Mucosa of descending colon (tissue), 3 donors: Measurements from ENCODE around the gene CYP1A1. TPM values are rescaled to one million over a fixed set of nuclear protein-coding genes. Genes with fewer than 3 reads are reported as not detected.
"Not testable (repeated sequence)": the region's sequence is repeated elsewhere in the genome, so short reads cannot be mapped to it uniquely, and the experiment has no call there.

Experiments used
- ATAC-seq: fragments of 200-7000 bp; cut with Tn5 transposase; one replicate; pipeline ENCODE4 v1.9.1; 2020; ENCODE audit warnings: mild to moderate bottlenecking, moderate library complexity
- DNase-seq, 3 donors: peaks; one replicate each; pipeline ENCODE4 v3.0.0-alpha.2; 2020
- H3K36me3 ChIP-seq: fragments of 200-600 bp; one replicate; pipeline ENCODE4 v1.8.0; 2021; ENCODE audit warnings: low read depth, mild to moderate bottlenecking
- H3K4me1 ChIP-seq: fragments of 200-600 bp; one replicate; pipeline ENCODE4 v1.8.0; 2021; ENCODE audit warnings: low read depth, mild to moderate bottlenecking
- H3K4me3 ChIP-seq: fragments of 200-600 bp; one replicate; pipeline ENCODE4 v1.8.0; 2021; ENCODE audit warnings: mild to moderate bottlenecking
- H3K9me3 ChIP-seq: fragments of 200-600 bp; one replicate; pipeline ENCODE4 v1.8.0; 2021; ENCODE audit warnings: mild to moderate bottlenecking
- intact Hi-C, 2 donors: fragments of 100-400 bp; cut with DNase I in 1 of 2; cut with micrococcal nuclease in 1 of 2; formaldehyde crosslinking; loops; one replicate each; pipeline versions ENCODE4 v1.11.0 to v1.11.1; 2022; cut with DNase I, micrococcal nuclease
- total RNA-seq, 3 donors: library from RNA; stranded (reverse); fragmentation: NEBNext Ultra II Directional in 2 of 3; extraction: Animal tissue kit (Norgen Biotek cat#: 25700) in 2 of 3; gene quantifications; one replicate each; pipeline versions ENCODE4 v1.2.1 to v1.2.4, GENCODE V29; 2021 to 2023
- TF ChIP-seq, protein P1 (sequence below): fragments of 200-600 bp; IDR thresholded peaks from one replicate; pipeline ENCODE4 v1.8.0; 2022; ENCODE audit warnings: antibody characterized with exemption, mild to moderate bottlenecking
- donor health status: DM: no; HTN: no; CAD: no; lungs with moderate emphysema.
- donor health status: DM: no; HTN: no; CAD: no.
- donor health status: DM: no; HTN: yes; CAD: no.

Gene CYP1A1
- total RNA-seq, 3 donors from 2014 or later: 0.13 to 0.27 TPM; not detected in 1

DNA sequence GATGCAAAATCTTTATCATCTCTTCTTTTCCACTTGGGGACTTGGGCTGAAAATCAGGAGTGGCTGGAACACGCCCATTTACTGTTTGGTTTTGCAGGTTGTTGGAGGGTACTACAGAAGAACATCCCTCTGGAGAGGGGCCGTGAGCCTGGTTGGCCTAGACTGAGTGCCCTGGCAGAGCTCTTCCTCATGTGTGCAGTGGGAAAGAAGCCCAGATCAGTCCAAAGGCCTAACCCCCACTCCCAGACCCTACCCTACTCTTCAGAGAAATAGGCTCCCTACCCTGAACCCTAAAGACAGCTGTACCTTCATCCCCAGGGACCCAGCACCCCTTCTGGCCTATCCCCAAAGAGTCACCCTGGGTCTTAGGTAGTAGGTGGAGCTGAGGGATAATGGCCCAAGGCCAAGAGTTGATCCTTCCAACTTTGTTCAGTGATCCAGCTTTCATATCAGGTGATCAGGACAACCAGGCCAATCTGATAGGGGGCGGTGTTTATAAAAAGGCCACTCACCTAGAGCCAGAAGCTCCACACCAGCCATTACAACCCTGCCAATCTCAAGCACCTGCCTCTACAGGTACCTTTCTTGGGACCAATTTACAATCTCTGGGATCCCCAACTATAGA lies 23.1 kb upstream of the CYP1A1 start, which contains the start of gene CYP1A2:
CYP1A2 (plus strand) TSS at position 524 of the 625 bp plus-strand sequence. CDS start 894 bp downstream, outside the sequence.
- Histone ChIP-seq H3K9me3 (no peaks in the 10 kb centered on the region), H3K4me1 (no peaks in the 10 kb centered on the region), H3K4me3 (no peak within 1 kb of the TSS), H3K36me3 (no peaks in the 10 kb centered on the region)
- DNase-seq (no peak), ATAC-seq (no peak)
- intact Hi-C loops: no loop called here
- TF ChIP-seq, protein P1, sequence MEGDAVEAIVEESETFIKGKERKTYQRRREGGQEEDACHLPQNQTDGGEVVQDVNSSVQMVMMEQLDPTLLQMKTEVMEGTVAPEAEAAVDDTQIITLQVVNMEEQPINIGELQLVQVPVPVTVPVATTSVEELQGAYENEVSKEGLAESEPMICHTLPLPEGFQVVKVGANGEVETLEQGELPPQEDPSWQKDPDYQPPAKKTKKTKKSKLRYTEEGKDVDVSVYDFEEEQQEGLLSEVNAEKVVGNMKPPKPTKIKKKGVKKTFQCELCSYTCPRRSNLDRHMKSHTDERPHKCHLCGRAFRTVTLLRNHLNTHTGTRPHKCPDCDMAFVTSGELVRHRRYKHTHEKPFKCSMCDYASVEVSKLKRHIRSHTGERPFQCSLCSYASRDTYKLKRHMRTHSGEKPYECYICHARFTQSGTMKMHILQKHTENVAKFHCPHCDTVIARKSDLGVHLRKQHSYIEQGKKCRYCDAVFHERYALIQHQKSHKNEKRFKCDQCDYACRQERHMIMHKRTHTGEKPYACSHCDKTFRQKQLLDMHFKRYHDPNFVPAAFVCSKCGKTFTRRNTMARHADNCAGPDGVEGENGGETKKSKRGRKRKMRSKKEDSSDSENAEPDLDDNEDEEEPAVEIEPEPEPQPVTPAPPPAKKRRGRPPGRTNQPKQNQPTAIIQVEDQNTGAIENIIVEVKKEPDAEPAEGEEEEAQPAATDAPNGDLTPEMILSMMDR: no peak

DNA sequence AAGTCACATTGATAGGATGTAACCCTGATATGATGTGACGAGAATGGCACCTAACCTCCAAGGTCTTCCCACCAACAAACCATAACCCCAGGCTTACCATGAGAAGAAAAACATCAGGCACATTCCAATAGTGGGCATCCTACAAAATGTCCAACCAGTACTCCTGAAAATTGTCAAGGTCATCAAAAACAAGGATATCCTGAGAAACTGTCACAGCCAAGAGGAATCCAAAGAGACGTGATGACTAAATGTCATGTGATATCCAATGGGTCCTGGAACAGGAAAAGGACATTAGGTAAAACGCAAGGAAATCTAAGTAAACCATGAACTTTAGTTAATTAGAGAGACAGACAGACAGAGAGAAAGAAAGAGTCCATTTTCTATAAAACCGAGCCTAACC lies 21.1 kb upstream of the CYP1A1 start:
- intact Hi-C loops: no loop called here

DNA sequence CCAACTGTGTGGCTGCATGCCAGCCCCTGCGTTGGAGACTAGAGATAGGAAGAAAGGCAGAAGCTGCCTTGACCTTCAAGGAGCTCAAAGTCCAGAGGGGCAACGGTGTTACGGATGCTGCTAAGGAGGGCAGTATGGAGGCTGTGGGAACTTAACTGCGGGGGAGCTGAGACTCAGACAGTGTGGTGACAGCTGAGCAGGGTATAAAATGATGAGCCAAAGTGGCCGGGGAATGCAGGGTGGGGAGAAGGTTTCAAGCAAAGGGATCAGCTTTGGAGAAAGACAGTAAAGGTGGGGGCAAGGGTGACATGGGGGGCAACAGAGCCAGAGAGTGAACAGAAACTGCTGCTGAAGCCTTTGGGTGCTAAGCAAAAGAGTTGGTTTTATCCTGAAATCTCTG lies 17.1 kb upstream of the CYP1A1 start:
- H3K36me3 ChIP-seq: no peaks in the 10 kb centered on the region
- H3K9me3 ChIP-seq: no peaks in the 10 kb centered on the region
- ATAC-seq: no peak
- H3K4me1 ChIP-seq: no peaks in the 10 kb centered on the region
- no peak for DNase-seq
- intact Hi-C loops: no loop called here
- TF ChIP-seq, protein P1: no peak
- no peak overlapping the region for H3K4me3 ChIP-seq

More for the DNA sequence above, 21.1 kb upstream of the CYP1A1 start:
- ATAC-seq (no peak), DNase-seq (no peak)
- TF ChIP-seq, protein P1: no peak
- Histone ChIP-seq H3K36me3 (no peaks in the 10 kb centered on the region), H3K9me3 (no peaks in the 10 kb centered on the region), H3K4me3 (no peak overlapping the region), H3K4me1 (no peaks in the 10 kb centered on the region)

DNA sequence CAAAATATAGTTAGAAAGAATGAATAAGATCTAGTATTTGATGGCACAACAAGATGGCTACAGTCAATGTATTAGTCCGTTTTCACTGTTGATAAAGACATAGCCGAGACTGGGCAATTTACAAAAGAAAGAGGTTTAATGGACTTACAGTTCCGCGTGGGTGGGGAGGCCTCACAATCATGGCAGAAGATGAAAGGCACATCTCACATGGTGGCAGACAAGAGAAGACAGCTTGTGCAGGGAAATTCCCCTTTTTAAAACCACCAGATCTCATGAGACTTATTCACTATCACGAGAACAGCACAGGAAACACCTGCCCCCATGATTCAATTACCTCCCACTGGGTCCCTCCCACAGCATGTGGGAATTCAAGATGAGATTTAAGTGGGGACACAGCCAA lies 12.9 kb upstream of the CYP1A1 start:
- H3K9me3 ChIP-seq, intact Hi-C loops, H3K4me1 ChIP-seq, ATAC-seq, H3K4me3 ChIP-seq, DNase-seq, H3K36me3 ChIP-seq: not testable (repeated sequence)

DNA sequence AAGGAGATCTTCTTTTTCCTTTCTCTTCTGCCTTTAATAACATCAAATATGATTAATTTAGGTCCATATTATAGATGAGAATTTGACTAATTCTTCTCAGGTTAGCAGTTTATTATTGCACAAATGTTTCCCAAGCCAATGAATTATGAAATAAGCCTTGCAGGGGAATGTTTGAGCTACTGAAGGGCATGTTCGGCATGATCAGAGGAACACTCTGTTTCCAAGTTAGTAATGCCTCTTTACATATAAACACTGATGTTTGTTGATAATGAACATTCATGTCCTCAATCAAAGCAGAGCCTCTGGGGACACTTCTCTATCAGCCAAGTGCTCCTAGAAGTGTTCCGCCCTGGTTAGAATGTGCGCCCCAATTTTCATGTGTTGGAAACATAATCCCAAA lies 10.0 kb upstream of the CYP1A1 start:
- Histone ChIP-seq H3K36me3 (no peaks in the 10 kb centered on the region), H3K9me3 (no peaks in the 10 kb centered on the region), H3K4me3 (no peak overlapping the region), H3K4me1 (no peaks in the 10 kb centered on the region)
- TF ChIP-seq, protein P1: no peak
- DNase-seq (no peak), ATAC-seq (no peak)
- intact Hi-C loops: no loop called here

DNA sequence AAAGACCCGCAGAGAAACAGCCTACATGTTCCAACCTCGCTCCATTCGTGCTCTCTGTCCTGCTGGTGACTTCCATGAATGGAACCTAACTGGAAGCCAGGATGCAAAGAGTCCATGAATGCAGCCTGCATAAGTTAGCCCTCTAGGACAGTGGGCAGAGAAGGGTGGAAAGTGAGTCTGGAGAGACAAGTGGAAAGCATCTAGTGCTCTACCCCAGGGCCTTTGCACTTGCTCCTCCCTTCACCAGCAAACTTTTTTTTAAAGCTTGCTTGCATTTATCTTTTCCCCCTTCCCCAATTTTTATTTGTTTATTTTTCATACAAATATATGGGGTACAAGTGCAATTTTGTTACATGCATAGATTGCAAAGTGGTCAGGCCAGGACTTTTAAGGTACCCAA lies 7.9 kb upstream of the CYP1A1 start:
- intact Hi-C loops: no loop called here
- H3K9me3 ChIP-seq: no peaks in the 10 kb centered on the region
- TF ChIP-seq, protein P1: no peak
- no peaks in the 10 kb centered on the region for H3K4me1 ChIP-seq
- ATAC-seq (no peak), DNase-seq (no peak)
- no peak overlapping the region for H3K4me3 ChIP-seq
- H3K36me3 ChIP-seq: no peaks in the 10 kb centered on the region
